ENCODE results near the gene MSH5. TPM values are rescaled to one million over a fixed set of nuclear protein-coding genes. Genes with fewer than 3 reads are reported as not detected.
"Not testable (repeated sequence)": the region's sequence is repeated elsewhere in the genome, so short reads cannot be mapped to it uniquely, and the experiment has no call there.

Gene MSH5
- total RNA-seq, 1 donor from 2014 or later = 18.4 TPM

- DNase-seq (ENCODE audit: extremely low spot score, unreplicated experiment) = no peak
- no peak overlapping the region for H3K27ac Mint-ChIP-seq (ENCODE audit: unreplicated experiment)
- no peaks in the 10 kb centered on the region for H3K9me3 Mint-ChIP-seq (ENCODE audit: unreplicated experiment)
- peaks cover 2% of the 10 kb centered on the region for H3K36me3 Mint-ChIP-seq (ENCODE audit: unreplicated experiment)
- H3K27me3 Mint-ChIP-seq (ENCODE audit: unreplicated experiment) = no peaks in the 10 kb centered on the region
- TF ChIP-seq CTCF (IDR thresholded peaks at IDR 0.05) = no peak
- no peaks in the 10 kb centered on the region for H3K4me1 Mint-ChIP-seq (ENCODE audit: unreplicated experiment)
- no peak overlapping the region for H3K4me3 Mint-ChIP-seq (ENCODE audit: unreplicated experiment)
These were observed 60.0 kb downstream of the MSH5 start for GRCh38 chr6:31799781-31800180.

- not testable (repeated sequence) for DNase-seq (ENCODE audit: extremely low spot score, unreplicated experiment); H3K9me3 Mint-ChIP-seq (ENCODE audit: unreplicated experiment); H3K27me3 Mint-ChIP-seq (ENCODE audit: unreplicated experiment); H3K27ac Mint-ChIP-seq (ENCODE audit: unreplicated experiment); H3K4me3 Mint-ChIP-seq (ENCODE audit: unreplicated experiment); H3K36me3 Mint-ChIP-seq (ENCODE audit: unreplicated experiment); H3K4me1 Mint-ChIP-seq (ENCODE audit: unreplicated experiment)
These were observed 61.5 kb downstream of the MSH5 start for GRCh38 chr6:31801031-31801927.

- peak overlapping the region; percentile 86 for H3K4me3 Mint-ChIP-seq (ENCODE audit: unreplicated experiment)
- TF ChIP-seq CTCF (IDR thresholded peaks at IDR 0.05) = no peak
- H3K27me3 Mint-ChIP-seq (ENCODE audit: unreplicated experiment) = no peaks in the 10 kb centered on the region
- peak overlapping the region; percentile 93 for H3K27ac Mint-ChIP-seq (ENCODE audit: unreplicated experiment)
- DNase-seq (ENCODE audit: extremely low spot score, unreplicated experiment) = no peak
- H3K36me3 Mint-ChIP-seq (ENCODE audit: unreplicated experiment) = no peaks in the 10 kb centered on the region
- H3K9me3 Mint-ChIP-seq (ENCODE audit: unreplicated experiment) = no peaks in the 10 kb centered on the region
- peaks cover 12% of the 10 kb centered on the region for H3K4me1 Mint-ChIP-seq (ENCODE audit: unreplicated experiment)
These were observed 66.2 kb downstream of the MSH5 start for GRCh38 chr6:31805939-31806469.

GRCh38 chr6:31806470-31807272, 66.9 kb downstream of the MSH5 start, which contains the start of gene LSM2:
TSS of gene LSM2 (minus strand) at chr6:31806966. CDS start at chr6:31806757, 209 bp downstream.
- Mint-ChIP-seq H3K27me3 (ENCODE audit: unreplicated experiment) (no peaks in the 10 kb centered on the region), H3K36me3 (ENCODE audit: unreplicated experiment) (no peaks in the 10 kb centered on the region), H3K9me3 (ENCODE audit: unreplicated experiment) (no peaks in the 10 kb centered on the region), H3K27ac (ENCODE audit: unreplicated experiment) (peak within 1 kb of the TSS; percentile 93), H3K4me1 (ENCODE audit: unreplicated experiment) (peaks cover 12% of the 10 kb centered on the region), H3K4me3 (ENCODE audit: unreplicated experiment) (peak within 1 kb of the TSS; percentile 86)
- TF ChIP-seq CTCF (IDR thresholded peaks at IDR 0.05) = no peak
- DNase-seq (ENCODE audit: extremely low spot score, unreplicated experiment) = peak; percentile 99

GRCh38 chr6:31808599-31808998, 68.8 kb downstream of the MSH5 start:
- not testable (repeated sequence) for H3K27ac Mint-ChIP-seq (ENCODE audit: unreplicated experiment); H3K36me3 Mint-ChIP-seq (ENCODE audit: unreplicated experiment); H3K9me3 Mint-ChIP-seq (ENCODE audit: unreplicated experiment); DNase-seq (ENCODE audit: extremely low spot score, unreplicated experiment); H3K4me3 Mint-ChIP-seq (ENCODE audit: unreplicated experiment); H3K27me3 Mint-ChIP-seq (ENCODE audit: unreplicated experiment)
- H3K4me1 Mint-ChIP-seq (ENCODE audit: unreplicated experiment) = peaks cover 12% of the 10 kb centered on the region

Data from osteocyte (in vitro differentiated cells).